CD4-positive, alpha-beta T cell treated with Interleukin-2 at 100 ng/mL for 4 hours (primary cell): ENCODE data around the gene UGT1A7.
"Not testable (repeated sequence)": the region's sequence is repeated elsewhere in the genome, so short reads cannot be mapped to it uniquely, and the experiment has no call there.

Experiments
- DNase-seq: peaks from one replicate; pipeline ENCODE4 v3.0.0-alpha.2; 2020; ENCODE audit warnings: low spot score

The UGT1A7 gene

DNA sequence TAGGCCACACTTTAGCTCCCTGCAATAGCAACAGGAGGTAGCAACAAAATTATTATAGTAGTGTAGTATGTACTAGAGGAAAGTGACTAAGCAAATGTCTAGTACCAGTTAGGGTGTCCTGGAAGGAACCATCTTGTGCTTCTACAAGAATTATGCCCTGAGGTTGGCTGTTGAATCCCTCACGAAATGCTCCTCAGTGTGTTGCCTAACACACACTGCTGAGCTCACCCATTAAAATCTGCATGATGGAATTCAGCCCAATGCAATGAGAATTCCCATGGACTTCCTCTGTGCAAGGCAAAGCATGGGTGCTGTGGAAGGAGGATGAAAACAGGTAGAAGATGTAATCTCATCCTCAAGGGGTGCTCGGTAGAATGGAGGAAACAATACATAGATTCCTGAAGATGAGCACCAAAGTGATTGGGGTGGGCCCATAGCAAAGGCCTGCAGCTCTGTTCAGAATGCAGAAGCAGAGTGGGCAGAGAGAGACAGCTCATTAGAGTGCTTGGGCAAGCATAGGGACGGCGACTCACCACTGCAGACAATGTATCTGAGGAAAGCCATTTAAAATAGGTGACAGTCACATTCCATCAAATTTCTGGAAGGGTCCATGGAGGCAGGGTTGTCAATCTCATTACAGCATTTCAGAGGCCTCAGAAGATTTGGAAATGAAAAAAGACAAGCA is 1.2 kb upstream of the UGT1A7 start:
- no peak for DNase-seq

DNA sequence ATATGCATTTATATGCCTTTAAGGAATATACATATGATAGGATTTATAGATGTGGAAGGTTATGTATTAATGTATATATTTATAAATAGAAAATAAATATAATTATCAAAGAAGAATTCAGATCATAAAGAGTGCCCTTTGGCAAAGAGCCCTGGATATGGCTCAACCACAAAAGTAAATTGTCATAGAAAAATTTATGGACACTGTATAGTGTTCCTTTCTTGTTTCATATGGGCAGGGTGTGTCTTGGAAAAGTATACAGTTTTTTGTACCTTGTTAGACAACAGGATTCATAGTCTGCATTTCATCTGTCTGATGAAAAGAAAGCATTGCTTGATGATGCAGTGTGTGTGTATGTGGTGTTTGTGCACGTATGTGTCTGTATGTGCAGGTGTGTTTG is 2.9 kb downstream of the UGT1A7 start:
- no peak for DNase-seq

DNA sequence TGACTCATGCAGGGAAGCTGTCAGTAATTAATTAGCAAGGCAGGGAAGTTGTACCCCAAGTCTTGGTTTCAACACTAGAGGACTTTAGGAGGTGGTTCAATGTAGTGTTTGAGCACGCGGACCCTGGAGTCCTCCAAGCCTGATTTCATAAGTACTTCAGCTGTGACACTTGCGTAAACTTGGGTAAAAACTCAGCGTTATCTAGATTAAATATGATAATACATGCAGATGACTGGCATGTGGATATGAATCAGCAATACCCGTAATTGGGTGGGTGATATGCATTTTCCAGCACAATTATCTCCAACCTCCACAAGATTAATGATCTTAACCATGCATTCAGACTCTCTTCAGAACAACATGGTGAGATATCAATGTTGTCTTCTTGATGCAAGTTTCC is 5.2 kb downstream of the UGT1A7 start:
- DNase-seq: no peak

DNA sequence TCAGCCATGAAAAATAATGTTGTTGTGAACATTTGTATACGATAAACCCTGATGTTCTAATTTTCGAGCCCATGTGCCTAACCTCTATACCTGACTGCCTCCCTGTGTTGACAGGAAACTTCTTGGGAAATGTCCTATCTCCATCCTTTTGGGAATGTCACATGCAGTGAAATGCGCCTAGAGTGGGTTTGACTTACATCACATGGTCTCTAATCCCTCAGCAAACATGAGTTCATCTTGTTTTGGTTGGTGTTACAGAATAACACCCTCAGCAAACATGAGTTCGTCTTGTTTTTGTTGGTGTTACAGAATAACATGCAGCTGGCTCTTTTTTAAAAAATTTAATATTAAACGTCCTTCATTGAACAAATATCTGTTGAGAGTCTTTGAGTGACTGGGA is 6.6 kb downstream of the UGT1A7 start:
- no peak for DNase-seq

DNA sequence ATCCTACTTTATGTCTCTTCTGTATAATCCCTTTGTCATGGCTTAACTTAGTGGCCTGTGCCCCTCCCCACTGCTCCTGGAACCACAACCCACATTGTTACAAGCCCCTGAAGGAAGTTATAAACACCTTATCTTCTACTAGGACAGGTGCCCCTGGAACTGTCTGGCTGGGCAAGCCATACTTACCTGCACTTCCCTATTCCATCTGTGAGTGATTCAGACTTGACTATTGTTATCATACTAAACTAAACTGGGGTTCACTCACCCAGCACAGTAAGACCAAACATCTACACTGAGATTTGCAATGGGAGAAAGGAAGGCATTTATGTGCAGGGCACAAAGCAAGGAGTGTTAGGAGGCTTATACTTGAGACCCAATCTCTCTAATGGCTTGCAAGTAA is 7.3 kb downstream of the UGT1A7 start:
- no peak for DNase-seq

DNA sequence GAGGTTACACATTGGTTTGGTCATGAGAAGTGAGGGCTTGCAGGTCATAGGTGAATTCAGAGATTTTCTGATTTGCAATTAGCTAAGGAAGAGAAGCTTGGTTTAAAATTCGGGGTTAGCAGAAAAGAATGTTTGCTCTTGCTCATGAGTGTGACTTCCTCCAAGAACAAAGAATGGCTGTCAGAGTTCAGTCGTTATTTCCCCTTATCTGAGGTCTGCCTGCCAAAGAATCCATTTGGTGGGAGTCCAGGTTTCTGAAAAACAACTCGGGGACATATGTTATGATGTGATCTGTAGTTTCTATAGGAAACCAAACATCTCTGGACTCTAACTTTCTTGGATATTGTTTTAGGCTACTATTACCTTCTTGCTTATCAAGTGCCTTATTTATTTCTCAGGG is 7.8 kb downstream of the UGT1A7 start:
- no peak for DNase-seq

DNA sequence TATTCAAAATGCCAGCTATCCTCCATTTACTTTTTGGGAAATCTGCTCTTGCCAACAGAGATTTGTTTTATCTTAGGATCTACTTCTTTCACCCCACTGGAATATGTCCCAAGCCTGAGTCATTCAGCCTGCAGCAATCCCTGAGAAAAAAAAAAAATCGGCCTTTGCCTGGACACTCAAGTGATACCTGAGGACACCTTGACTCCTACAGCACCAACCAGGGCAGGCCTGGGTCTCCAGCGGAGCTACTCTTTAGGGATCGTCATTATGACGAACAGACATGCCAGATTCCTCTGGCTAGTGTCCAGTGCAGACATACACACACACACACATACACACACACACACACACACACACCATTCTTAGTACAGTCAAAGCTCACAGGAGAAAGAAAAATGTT is 8.7 kb downstream of the UGT1A7 start:
- DNase-seq: no peak

DNA sequence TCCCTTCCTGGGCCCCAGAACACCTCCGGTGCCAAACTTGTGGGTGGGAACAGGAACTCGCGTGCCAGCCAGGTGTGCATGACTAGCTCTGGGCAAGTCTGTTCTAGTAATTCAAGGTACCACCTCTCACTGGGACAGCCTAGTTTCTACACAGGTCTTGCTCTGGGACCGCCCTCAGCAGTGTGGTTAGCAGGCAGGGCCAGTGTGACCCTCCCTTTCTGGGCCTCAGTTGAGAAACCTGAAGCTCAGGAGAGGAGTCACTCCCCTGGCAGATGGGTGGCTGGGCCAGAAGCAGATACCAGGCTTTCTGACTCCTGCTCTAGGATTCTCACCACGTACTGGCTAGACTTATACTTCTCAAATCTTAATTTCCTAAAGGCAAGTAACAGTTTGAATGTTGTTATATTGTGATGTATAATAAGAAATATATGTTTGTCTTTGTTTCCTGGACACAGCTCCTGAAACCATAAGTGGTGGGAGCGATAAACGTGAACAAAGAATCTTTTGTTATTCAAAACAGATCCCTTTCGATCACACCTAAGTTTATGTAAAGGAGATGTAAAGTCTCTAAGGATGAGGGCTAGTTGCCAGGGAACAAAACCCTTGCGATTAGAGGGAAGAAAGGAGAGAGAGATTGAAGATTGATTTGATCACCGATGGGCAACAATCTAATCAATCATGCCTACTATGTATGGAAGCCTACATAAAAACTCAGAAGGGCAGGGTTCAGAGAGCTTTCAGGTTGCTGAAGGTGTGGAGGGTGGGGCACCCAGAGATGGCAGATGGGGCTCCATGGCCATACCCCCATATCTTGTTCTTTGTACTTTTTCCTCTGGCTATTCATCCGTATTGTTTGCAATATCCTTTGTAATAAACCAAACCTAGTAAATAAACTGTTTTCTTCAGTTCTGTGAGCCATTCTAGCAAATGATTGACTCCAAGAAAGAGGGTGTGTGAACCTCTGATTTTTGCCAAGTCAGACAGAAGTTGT is 10.0 kb downstream of the UGT1A7 start:
- DNase-seq: no peak

DNA sequence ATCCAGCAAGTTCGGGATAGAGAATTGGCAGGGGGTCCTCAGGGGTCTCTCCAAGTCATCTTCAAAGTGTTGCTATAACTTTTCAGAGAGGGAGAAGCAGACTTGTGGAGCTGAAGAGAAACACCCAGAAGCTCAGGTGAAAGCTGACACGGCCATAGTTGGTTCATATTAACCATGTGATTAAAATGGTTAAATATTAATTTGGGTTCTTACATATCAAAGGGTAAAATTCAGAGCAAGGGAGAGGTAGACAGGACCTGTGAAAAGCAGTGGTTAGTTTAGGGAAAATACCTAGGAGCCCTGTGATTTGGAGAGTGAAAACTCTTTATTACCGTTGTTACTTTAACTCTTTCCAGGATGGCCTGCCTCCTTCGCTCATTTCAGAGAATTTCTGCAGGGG is 10.9 kb downstream of the UGT1A7 start, which contains the start of gene UGT1A6:
Gene UGT1A6 (plus strand): TSS at position 243 of the 400 bp plus-strand sequence. CDS start 115 bp downstream, at position 358.
- no peak for DNase-seq

DNA sequence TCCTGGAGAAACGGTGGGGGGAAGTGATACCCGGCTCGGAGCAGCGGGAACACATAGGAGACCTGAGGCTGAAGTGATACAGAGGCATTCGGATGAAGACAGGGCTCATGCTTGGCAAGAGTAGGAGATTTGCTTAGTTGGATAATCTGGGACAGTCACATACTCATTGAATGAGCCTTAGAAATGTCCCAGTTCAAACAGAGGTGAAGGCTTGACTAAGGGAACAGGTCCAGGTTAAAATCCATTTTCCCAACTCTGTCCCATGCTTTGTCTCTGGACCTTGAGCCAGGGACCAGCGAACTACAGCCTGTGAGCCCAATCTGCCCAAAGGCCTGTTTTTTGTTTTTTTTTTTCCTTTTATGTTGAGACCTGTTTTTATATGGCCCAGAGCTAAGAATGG is 12.3 kb downstream of the UGT1A7 start:
- DNase-seq: no peak

DNA sequence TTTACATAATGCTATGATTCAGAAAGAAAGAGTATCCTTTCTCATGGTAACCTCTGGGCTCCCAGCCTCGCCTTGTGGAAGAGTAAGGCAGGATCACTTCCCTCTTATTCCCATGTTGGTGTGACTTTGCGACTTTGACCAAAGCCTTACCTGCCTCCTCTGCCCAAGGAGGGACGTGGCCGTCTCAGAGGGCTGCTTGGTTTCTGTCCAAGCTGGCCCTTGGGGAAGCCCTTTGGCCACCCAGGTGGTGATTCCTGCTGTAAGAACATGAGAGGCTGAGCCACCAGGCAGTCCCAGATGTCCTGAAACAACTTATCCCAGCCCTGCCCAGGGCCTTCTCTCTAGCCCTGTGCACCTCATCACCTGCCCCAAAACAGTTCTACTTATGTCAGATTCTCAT is 17.0 kb downstream of the UGT1A7 start:
- DNase-seq: no peak

DNA sequence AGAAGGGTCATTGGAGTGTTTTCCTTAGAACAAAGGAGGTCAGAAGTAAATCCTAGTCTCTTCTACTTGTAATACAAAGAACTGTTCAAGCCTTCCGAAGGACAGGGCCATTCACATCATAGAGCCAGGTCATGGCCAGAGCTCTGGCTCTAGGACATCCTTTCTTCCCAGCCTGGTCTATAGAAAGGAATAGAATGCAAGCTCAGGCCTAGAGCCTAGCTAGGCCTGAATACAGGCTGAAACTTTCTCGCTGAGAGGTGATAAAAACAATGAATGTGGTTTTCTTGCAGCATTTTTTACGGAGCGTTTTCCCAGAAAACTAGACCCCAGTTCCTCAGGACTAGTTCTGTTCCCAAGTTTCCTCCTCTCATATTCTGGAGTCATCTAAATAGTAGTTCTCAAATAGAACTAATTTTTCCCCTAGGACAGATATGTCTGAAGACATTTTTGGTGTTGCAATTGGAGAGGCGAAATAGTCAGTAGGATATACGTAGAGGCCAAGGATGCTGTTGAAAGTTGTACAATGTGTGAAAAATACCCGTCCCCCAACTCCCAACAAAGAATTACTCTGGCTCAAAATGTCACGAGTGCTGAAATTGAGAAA is 17.8 kb downstream of the UGT1A7 start:
- DNase-seq: no peak

DNA sequence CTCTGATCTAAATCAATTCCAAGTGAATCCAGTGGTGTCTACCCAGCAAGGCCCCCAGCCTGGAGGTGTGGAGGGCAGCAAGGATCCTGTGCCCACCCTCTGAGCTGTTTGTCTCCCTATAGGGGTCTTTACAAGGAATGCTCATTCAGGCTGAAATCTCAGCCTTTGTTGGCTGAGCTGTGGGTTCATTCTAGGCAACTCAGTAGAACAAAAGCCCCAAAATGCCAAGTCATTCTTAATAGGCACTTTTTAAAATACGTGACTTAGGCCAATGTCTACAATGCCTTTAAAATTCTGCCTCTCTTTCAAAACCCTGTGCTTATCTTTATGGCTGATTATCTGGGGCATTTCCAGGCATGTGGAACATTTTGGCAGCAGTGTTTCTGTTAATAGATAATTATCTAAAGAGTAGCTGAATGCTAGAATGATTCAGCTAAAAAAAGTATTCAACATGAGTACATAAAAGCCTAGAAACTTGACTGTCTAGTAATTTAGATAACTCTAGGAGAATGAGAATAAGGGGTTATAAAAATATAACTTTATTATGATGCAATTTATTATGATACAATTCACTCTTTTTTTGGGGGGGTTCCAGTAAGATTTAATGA is 18.4 kb downstream of the UGT1A7 start:
- no peak for DNase-seq

DNA sequence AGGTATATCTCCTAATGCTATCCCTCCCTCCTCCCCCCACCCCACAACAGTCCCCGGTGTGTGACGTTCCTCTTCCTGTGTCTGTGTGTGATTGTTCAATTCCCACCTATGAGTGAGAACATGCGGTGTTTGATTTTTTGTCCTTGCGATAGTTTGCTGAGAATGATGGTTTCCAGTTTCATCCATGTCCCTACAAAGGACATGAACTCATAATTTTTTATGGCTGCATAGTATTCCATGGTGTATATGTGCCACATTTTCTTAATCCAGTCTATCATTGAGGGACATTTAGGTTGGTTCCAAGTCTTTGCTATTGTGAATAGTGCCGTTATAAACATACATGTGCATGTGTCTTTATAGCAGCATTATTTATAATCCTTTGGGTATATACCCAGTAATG is 19.1 kb downstream of the UGT1A7 start:
- DNase-seq: not testable (repeated sequence)

DNA sequence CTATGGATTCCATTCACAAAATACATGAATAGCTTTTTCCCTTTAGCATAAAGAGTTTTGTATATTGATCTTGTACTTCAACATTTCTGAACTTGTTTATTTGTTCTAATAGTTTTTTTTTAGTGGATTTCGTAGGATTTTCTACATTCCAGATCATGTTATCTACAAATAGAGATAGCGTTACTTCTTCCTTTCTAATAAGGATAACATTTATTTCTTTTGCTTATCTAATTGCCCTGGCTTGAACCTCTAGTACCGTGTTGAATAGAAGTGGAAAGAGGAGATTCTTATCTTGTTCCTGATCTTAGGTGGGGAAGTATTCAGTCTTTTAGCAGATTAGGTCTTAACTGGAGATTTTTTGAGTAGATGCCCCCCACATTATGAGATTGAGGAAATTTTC is 20.5 kb downstream of the UGT1A7 start:
- no peak for DNase-seq

DNA sequence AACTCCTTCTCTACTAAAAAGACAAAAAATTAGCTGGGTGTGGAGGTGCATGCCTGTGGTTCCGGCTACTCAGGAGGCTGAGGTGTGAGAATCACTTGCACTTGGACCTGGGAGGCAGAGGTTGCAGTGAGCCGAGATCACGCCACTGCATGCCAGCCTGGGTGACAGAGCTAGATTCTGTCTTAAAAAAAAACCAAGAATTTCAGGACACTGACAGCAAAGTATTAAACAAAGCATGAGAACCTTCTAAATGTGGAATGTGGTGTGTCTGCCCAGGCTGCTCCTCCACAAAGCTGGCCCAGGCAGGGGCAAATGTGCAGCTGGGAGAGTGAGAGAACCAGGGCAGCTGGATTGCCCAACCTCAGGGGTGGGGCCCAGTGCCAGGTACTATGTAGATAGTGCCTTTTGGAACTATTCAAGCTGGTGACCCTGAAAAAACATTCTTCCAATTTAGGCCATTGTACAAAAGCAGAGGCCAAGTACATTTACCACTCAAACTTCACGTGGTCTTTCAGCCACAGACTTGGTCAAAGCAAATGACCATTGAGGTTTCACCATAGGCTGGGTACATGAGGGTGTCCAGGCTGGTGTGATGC is 24.3 kb downstream of the UGT1A7 start:
- DNase-seq: no peak

DNA sequence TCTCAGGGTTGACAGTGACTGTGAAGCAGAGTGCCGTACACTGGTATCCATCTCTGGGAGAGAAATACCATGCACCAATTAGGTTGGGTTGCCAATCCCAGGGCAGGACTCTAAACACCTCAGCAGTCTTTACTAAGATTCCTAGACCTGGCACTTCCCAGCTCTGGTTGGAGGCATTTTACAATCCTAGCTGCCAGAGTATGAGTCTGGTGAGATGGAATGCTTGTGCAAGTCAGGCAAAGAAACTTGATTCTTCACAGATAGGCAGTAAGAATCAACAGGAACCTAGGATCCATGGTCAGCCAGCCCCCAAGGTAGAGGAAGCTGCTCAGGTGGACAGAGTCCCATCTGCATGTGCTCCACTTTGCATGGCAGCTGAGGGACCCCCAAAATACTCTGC is 25.0 kb downstream of the UGT1A7 start:
- DNase-seq: no peak

DNA sequence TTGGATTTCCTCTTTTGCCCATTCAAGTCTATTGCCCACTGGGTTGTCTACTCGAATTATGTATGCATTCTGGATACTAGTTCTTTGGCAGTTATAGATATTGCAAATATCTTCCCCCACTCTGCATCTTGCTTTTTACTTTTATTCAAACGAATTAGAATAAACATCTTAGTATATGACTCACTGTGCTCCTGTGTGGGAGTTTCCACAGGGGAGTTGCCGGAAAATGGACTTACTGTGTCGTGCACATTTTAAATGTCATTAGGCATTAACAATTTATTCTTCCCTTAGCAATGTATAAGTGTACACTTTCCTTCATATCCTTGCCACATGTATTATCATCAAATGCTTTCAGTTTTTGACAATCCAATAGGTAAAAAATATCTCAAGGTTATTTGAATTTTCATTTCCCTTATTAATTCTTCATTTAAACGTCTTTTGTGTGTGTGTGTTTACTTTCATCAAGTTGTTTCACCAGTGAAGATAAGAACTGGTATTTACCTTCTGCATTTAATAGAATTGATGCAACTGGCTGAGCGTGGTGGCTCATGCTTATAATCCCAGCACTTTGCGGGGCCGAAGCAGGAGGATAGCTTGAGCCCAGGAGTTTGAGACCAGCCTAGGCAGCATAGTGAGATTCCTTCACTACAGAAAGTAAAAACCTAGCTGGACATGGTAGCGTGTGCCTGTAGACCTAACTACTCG is 26.4 kb downstream of the UGT1A7 start:
- no peak for DNase-seq

DNA sequence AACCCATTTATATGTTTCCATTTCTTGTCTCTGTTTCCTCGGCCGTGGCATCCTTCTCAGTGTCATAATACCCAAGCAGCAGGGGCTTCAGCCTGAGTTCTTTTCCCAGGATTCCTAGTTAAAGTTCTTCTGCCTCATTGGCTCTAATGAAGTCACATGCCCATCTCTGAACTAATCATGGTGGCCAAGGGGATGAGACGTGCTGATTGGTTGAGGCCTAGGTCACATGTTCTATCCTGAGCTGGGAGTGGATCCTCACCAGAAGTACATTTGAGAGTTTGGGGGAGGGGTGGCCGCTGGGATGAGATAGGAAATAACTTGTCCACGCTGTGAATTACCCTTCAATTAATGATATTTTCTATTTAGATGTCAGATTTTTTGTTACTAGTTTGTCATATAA is 27.2 kb downstream of the UGT1A7 start:
- DNase-seq: no peak

DNA sequence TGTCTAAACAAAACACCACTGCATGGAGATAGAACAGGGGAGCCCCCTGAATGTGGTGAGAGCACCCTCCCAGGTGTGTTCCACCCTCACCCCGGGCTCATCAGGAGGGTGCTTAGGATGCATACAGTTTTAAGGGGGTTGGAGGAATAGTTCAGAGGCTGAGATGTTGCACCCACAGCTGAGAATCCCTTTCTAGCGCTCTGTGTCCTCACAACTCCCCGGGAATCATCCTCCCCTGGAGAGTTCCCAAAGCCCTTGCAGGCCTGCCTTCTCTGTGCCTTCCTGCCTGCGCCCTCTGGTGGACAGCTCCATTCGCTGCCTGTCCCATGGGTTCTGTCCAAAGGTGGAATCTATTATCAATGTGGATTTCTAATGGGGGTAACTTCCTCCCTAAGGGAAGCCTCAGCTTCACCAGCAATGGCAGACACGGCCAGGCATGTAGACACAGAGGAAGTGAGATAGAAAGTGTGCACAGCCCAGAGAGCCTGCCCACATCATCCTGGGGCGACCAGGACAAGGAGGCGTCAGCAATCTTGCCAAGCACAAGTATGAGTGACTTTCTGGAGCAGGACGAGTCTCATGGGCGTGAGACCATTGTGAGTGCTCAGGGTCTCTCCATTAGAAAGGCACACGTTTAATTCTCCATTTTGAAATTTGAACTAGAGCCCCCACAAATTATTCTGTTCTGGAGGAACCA is 29.8 kb downstream of the UGT1A7 start:
- peak; percentile 56 for DNase-seq
